Panc1 (cell line): Measurements from ENCODE around the gene AOC2.

ENCODE experiments used
- POLR2AphosphoS5 ChIP-seq: IDR thresholded peaks from 2 replicates; pipeline ENCODE4 v1.6.1; 2012; ENCODE audit warnings: mild to moderate bottlenecking, low read depth, low read length, moderate library complexity
- SIN3A ChIP-seq: IDR thresholded peaks from 2 replicates; pipeline ENCODE4 v1.6.1; 2012; ENCODE audit warnings: low read depth, mild to moderate bottlenecking, low read length, moderate library complexity, borderline replicate concordance; ENCODE audit not compliant: insufficient read depth
- TCF7L2 ChIP-seq: IDR thresholded peaks from 2 replicates; pipeline ENCODE4 v1.6.1; 2011; ENCODE audit warnings: mild to moderate bottlenecking, low read depth, low read length, inconsistent platforms
- TF ChIP-seq, protein P1 (sequence below): fragments of 450-650 bp; IDR thresholded peaks from 2 replicates; pipeline ENCODE4 v1.5.1; 2017; ENCODE audit warnings: mild to moderate bottlenecking
- TF ChIP-seq, protein P2 (sequence below), 2 experiments: IDR thresholded peaks; 2 replicates each; pipeline ENCODE4 v1.6.1; 2011 to 2012; ENCODE audit warnings: low read depth in 2 of 2, control low read depth in 1 of 2, low read length in 1 of 2, mild to moderate bottlenecking in 1 of 2, moderate library complexity in 1 of 2; ENCODE audit not compliant: insufficient read depth in 1 of 2

DNA sequence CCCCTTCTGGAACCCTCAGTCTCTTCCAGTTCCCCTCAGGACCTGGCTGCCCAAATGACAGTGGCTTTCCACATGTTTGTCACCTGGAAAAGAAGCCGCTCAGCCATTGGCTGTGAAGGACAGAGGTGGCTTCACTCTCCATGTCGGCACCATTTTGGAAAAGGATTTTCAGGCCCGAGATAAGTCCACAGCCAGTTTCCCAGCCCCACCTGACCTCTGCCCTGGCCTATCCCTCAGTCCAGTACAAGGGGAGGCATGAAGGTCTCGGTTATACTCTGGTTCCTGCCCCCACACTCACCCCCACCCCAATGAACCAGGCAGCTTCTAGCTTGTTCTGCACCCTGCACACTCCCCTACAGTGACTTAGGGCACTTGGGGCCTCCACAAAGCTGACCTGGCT lies 21.8 kb downstream of the AOC2 start:
- TF ChIP-seq, protein P1, sequence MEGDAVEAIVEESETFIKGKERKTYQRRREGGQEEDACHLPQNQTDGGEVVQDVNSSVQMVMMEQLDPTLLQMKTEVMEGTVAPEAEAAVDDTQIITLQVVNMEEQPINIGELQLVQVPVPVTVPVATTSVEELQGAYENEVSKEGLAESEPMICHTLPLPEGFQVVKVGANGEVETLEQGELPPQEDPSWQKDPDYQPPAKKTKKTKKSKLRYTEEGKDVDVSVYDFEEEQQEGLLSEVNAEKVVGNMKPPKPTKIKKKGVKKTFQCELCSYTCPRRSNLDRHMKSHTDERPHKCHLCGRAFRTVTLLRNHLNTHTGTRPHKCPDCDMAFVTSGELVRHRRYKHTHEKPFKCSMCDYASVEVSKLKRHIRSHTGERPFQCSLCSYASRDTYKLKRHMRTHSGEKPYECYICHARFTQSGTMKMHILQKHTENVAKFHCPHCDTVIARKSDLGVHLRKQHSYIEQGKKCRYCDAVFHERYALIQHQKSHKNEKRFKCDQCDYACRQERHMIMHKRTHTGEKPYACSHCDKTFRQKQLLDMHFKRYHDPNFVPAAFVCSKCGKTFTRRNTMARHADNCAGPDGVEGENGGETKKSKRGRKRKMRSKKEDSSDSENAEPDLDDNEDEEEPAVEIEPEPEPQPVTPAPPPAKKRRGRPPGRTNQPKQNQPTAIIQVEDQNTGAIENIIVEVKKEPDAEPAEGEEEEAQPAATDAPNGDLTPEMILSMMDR, result no peak
- TF ChIP-seq POLR2AphosphoS5 (no peak), SIN3A (no peak), TCF7L2 (no peak)
- TF ChIP-seq, protein P2, sequence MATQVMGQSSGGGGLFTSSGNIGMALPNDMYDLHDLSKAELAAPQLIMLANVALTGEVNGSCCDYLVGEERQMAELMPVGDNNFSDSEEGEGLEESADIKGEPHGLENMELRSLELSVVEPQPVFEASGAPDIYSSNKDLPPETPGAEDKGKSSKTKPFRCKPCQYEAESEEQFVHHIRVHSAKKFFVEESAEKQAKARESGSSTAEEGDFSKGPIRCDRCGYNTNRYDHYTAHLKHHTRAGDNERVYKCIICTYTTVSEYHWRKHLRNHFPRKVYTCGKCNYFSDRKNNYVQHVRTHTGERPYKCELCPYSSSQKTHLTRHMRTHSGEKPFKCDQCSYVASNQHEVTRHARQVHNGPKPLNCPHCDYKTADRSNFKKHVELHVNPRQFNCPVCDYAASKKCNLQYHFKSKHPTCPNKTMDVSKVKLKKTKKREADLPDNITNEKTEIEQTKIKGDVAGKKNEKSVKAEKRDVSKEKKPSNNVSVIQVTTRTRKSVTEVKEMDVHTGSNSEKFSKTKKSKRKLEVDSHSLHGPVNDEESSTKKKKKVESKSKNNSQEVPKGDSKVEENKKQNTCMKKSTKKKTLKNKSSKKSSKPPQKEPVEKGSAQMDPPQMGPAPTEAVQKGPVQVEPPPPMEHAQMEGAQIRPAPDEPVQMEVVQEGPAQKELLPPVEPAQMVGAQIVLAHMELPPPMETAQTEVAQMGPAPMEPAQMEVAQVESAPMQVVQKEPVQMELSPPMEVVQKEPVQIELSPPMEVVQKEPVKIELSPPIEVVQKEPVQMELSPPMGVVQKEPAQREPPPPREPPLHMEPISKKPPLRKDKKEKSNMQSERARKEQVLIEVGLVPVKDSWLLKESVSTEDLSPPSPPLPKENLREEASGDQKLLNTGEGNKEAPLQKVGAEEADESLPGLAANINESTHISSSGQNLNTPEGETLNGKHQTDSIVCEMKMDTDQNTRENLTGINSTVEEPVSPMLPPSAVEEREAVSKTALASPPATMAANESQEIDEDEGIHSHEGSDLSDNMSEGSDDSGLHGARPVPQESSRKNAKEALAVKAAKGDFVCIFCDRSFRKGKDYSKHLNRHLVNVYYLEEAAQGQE (IDR thresholded peaks at IDR 0.05; ENCODE audit: insufficient read depth in 1 of 2, low read depth in 2 of 2, low read length in 1 of 2), result no peak
